ENCODE measurements around the gene CDKAL1.
"Not testable (repeated sequence)": the region's sequence is repeated elsewhere in the genome, so short reads cannot be mapped to it uniquely, and the experiment has no call there.

Gene CDKAL1

GRCh38 chr6:20709451-20709850 is 175.2 kb downstream of the CDKAL1 start:
- DNase-seq (ENCODE audit: low read depth) = no peak

GRCh38 chr6:20710341-20710740 is 176.1 kb downstream of the CDKAL1 start:
- DNase-seq (ENCODE audit: low read depth) = no peak

- DNase-seq (ENCODE audit: low read depth) = no peak
Observed at GRCh38 chr6:20711518-20711917, 177.3 kb downstream of the CDKAL1 start.

GRCh38 chr6:20712011-20712410 is 177.8 kb downstream of the CDKAL1 start:
- no peak for DNase-seq (ENCODE audit: low read depth)

GRCh38 chr6:20715135-20715806 is 181.0 kb downstream of the CDKAL1 start:
- DNase-seq (ENCODE audit: low read depth) = no peak

GRCh38 chr6:20716865-20717264 is 182.6 kb downstream of the CDKAL1 start:
- DNase-seq (ENCODE audit: low read depth) = no peak

DNA sequence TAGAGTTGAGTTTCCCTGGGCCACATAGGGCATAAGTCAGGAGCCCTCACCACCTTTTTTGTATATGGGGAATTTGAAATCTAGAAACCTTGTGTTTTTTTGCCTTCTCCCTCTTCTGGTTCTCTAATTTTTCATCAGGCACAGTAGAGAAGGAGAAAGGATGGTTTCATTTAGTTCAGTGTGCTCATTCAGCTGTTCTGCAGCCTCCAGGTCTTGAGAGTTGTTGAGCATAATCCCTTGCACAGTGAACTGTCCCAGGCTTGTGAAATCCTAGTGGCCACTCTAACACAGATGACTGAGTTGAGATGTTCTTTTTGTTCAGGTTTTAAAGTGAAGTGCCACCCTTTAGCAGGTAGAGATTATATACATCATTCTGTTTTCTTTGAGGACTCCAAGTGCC is 183.5 kb downstream of the CDKAL1 start:
- no peak for DNase-seq (ENCODE audit: low read depth)

DNA sequence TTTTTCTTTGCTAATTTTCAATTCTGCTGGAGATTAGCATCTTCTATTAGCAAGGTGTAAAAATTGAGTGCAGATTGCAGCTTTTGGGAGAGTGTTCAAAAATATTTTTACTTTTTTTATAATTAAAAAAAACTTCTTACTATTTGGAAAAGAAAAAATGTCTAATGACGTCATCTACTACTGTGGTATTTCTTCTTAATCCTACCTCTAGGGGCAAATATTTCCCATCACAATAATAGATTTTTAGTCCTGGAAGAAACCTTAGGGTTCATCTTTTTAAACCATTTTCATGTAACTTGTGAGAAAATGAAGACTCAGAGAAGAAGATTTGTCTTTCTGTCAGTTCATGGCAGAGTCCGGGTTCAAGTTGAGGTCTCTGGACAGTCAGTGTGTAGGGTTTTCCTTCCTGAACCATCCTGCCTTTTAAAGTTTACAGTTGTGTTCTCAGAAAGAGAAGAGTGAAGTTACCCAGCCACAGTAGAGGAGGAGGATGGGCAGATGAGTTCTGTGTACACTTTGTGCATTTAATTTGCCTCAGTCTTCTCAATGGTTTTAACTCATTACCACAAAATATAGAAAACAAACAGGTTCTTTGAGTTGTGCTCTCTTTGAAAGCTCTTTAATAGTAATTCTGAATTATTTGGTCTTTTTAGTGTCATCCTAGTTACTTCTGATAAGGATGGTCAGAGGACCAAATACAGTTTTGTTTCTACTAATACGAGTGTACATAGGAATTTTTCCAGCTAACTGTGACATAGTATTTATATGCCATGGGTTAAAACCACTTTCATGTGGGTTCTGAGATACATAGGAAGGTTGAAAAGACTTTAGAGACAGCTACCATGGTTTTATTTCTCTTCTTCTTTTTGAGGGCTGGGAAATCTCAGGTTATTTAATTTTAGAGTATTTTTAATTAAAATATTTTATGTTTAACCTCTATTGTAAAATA is 184.7 kb downstream of the CDKAL1 start:
- no peak for DNase-seq (ENCODE audit: low read depth)

- DNase-seq (ENCODE audit: low read depth) = no peak
Observed at GRCh38 chr6:20719980-20720379, 185.7 kb downstream of the CDKAL1 start.

- not testable (repeated sequence) for DNase-seq (ENCODE audit: low read depth)
Observed at GRCh38 chr6:20721121-20721520, 186.9 kb downstream of the CDKAL1 start.

DNA sequence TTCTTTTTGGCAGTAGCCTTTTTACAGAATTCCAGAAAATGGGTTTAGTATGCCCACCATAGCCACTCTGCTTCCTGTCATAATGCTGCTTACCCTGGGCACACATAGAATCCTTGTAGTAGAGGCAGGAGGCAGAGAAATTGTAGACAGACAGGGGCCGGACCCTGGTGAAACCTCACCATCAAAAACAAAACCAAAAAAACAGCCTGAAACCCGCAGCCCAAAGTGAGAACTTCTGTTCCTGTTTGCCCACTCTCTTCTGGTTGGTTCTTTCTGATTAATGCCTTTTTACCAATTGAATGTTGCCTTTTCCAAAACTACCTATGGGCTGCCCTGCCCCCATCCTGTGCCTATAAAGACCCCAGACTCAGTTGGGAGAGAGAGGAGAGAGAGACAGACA is 188.2 kb downstream of the CDKAL1 start:
- DNase-seq (ENCODE audit: low read depth) = no peak

- no peak for DNase-seq (ENCODE audit: low read depth)
Observed at GRCh38 chr6:20723236-20723635, 189.0 kb downstream of the CDKAL1 start.

GRCh38 chr6:20724443-20725190 is 190.4 kb downstream of the CDKAL1 start:
- DNase-seq (ENCODE audit: low read depth) = no peak

- DNase-seq (ENCODE audit: low read depth) = not testable (repeated sequence)
Observed at GRCh38 chr6:20725235-20725634, 191.0 kb downstream of the CDKAL1 start.

GRCh38 chr6:20729086-20729485 is 194.8 kb downstream of the CDKAL1 start:
- no peak for DNase-seq (ENCODE audit: low read depth)

DNA sequence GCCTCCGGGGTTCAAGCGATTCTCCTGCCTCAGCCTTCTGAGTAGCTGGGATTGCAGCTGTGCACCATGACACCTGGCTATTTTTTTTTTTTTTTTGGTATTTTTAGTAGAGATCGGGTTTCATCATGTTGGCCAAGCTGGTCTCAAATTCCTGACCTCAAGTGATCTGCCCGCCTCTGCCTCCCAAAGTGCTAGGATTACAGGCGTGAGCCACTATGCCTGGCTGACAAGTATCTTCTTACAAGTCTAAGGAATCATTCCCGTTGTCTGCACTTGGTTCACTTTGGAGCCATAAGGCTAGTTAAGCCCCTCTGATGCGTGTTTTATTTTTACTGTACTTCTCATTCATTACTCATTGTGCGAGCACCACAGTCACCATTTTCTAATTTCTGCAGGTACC is 198.1 kb downstream of the CDKAL1 start:
- not testable (repeated sequence) for DNase-seq (ENCODE audit: low read depth)

DNA sequence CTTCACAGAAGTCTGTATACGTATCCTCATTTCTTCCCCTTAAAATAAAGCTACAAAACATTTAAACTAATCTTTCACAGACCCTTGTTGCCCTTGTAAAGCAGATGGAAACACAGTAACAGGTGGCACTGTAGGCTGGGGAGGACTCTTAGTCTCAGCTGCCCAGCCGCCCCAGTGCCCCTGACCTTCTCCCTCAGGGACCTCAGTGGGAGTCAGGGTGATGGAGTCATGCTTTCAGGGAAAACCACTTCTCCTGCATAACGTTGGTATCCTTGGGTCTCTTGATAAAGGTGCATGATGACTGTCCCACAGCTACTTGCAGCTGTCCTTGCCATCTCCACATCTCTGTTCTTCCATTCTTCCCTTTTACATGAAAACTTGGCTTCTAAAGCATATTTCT is 198.6 kb downstream of the CDKAL1 start:
- DNase-seq (ENCODE audit: low read depth) = no peak

DNA sequence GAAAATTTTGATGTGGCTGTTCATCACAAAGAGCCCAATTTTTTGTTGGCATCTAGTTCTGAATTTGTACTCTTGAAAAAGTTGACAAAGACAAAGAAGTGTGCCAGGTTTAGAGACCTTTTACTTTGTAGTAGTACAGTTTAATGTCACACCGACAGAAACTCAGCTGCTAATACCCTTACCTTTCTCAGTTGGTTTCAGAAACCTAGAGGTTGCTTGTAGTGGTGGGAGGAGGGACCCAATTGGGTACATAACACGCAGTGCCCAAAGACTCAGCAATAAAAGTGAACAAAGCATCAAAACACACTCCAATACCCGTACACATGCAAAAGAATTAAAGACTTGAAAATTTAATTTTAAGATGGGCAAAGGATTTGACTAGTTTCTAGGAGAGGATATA is 203.7 kb downstream of the CDKAL1 start:
- no peak for DNase-seq (ENCODE audit: low read depth)

GRCh38 chr6:20740088-20740487 is 205.8 kb downstream of the CDKAL1 start:
- no peak for DNase-seq (ENCODE audit: low read depth)

GRCh38 chr6:20740727-20741126 is 206.5 kb downstream of the CDKAL1 start:
- DNase-seq (ENCODE audit: low read depth) = no peak

GRCh38 chr6:20741490-20741889 is 207.2 kb downstream of the CDKAL1 start:
- no peak for DNase-seq (ENCODE audit: low read depth)

DNA sequence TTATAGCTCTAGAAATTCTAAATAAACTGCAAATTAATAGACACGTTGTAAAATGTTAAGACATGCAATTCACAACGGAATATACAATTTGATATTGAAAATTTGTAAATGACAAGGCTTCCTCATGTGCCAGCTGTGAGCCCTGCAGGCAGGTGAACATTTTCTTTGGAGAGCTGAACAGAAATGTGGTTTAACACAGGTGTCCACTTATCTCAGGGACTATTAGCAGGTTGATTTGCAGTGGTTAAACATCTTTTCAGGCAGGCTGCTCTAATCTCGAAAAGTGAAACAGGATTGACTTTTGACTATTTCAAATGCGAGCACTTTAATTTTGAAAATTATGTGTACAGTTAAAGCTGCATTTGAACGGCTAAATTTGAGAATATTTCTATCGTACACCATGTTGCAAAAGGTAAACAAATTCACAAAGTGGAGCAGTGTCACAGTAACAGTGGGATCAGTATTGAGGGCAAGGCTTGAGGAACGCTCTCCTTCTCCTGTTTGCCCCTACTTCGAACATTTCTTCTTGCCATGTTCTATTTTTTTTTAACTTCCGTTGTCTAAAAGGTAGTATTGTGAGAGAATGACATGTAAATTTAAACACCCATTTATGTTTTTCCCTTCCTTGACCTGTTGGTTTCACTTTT is 210.8 kb downstream of the CDKAL1 start:
- no peak for DNase-seq (ENCODE audit: low read depth)
